Liver (tissue), 3 donors: ENCODE data around the gene UACA.

Experiments used
- CTCF ChIP-seq: fragments of 150-350 bp; IDR thresholded peaks from 2 replicates; pipeline ENCODE4 v1.5.1; 2017; ENCODE audit warnings: improper control_type of control experiment, low read depth, low read length; ENCODE audit not compliant: missing input control
- FOXA1 ChIP-seq: IDR thresholded peaks from 2 replicates; pipeline ENCODE4 v1.6.1; 2016; ENCODE audit warnings: antibody characterized with exemption
- MAX ChIP-seq: IDR thresholded peaks from 2 replicates; pipeline ENCODE4 v1.6.1; 2016; ENCODE audit warnings: antibody characterized with exemption
- REST ChIP-seq: IDR thresholded peaks from 2 replicates; pipeline ENCODE4 v1.6.1; 2016; ENCODE audit warnings: antibody characterized with exemption, mild to moderate bottlenecking
- SP1 ChIP-seq: IDR thresholded peaks from 2 replicates; pipeline ENCODE4 v1.6.1; 2018; ENCODE audit warnings: antibody characterized with exemption, mild to moderate bottlenecking
- TAF1 ChIP-seq: conservative IDR thresholded peaks from 2 replicates; pipeline ENCODE4 v1.6.1; 2016; ENCODE audit warnings: antibody characterized with exemption, mild to moderate bottlenecking
- YY1 ChIP-seq: IDR thresholded peaks from 2 replicates; pipeline ENCODE4 v1.6.1; 2016; ENCODE audit warnings: antibody characterized with exemption, mild to moderate bottlenecking
- ZBTB33 ChIP-seq: IDR thresholded peaks from 2 replicates; pipeline ENCODE4 v1.6.1; 2016; ENCODE audit warnings: antibody characterized with exemption
- donor health status: healthy.
- donor health status: healthy.

GRCh38 chr15:70722266-70723121 lies 40.9 kb downstream of the UACA start:
- TF ChIP-seq SP1 (no peak), TAF1 (no peak), CTCF (peak; percentile 66), YY1 (no peak), MAX (no peak), ZBTB33 (no peak), FOXA1 (no peak), REST (no peak)
